Measurements from ENCODE around the gene CBX7.

GRCh38 chr22:39173787-39174497 is 21.5 kb upstream of the CBX7 start:
- TF ChIP-seq, protein P1, sequence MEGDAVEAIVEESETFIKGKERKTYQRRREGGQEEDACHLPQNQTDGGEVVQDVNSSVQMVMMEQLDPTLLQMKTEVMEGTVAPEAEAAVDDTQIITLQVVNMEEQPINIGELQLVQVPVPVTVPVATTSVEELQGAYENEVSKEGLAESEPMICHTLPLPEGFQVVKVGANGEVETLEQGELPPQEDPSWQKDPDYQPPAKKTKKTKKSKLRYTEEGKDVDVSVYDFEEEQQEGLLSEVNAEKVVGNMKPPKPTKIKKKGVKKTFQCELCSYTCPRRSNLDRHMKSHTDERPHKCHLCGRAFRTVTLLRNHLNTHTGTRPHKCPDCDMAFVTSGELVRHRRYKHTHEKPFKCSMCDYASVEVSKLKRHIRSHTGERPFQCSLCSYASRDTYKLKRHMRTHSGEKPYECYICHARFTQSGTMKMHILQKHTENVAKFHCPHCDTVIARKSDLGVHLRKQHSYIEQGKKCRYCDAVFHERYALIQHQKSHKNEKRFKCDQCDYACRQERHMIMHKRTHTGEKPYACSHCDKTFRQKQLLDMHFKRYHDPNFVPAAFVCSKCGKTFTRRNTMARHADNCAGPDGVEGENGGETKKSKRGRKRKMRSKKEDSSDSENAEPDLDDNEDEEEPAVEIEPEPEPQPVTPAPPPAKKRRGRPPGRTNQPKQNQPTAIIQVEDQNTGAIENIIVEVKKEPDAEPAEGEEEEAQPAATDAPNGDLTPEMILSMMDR (conservative IDR thresholded peaks at IDR 0.05; ENCODE audit: low read depth in 2 of 2), result no peak
- TF ChIP-seq, protein P2, sequence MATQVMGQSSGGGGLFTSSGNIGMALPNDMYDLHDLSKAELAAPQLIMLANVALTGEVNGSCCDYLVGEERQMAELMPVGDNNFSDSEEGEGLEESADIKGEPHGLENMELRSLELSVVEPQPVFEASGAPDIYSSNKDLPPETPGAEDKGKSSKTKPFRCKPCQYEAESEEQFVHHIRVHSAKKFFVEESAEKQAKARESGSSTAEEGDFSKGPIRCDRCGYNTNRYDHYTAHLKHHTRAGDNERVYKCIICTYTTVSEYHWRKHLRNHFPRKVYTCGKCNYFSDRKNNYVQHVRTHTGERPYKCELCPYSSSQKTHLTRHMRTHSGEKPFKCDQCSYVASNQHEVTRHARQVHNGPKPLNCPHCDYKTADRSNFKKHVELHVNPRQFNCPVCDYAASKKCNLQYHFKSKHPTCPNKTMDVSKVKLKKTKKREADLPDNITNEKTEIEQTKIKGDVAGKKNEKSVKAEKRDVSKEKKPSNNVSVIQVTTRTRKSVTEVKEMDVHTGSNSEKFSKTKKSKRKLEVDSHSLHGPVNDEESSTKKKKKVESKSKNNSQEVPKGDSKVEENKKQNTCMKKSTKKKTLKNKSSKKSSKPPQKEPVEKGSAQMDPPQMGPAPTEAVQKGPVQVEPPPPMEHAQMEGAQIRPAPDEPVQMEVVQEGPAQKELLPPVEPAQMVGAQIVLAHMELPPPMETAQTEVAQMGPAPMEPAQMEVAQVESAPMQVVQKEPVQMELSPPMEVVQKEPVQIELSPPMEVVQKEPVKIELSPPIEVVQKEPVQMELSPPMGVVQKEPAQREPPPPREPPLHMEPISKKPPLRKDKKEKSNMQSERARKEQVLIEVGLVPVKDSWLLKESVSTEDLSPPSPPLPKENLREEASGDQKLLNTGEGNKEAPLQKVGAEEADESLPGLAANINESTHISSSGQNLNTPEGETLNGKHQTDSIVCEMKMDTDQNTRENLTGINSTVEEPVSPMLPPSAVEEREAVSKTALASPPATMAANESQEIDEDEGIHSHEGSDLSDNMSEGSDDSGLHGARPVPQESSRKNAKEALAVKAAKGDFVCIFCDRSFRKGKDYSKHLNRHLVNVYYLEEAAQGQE (IDR thresholded peaks at IDR 0.05; ENCODE audit: unreplicated experiment), result no peak
- no peak for TF ChIP-seq EZH2phosphoT487 (IDR thresholded peaks at IDR 0.05; ENCODE audit: unreplicated experiment)
- TF ChIP-seq EZH2 (IDR thresholded peaks at IDR 0.05; ENCODE audit: low read depth, unreplicated experiment), result no peak
- TF ChIP-seq POLR2AphosphoS5 (IDR thresholded peaks at IDR 0.05; ENCODE audit: low read depth), result no peak
- no peak for TF ChIP-seq CREB1 (CRISPR knock-in tag; IDR thresholded peaks at IDR 0.05; ENCODE audit: low read depth)
- TF ChIP-seq, protein P3, sequence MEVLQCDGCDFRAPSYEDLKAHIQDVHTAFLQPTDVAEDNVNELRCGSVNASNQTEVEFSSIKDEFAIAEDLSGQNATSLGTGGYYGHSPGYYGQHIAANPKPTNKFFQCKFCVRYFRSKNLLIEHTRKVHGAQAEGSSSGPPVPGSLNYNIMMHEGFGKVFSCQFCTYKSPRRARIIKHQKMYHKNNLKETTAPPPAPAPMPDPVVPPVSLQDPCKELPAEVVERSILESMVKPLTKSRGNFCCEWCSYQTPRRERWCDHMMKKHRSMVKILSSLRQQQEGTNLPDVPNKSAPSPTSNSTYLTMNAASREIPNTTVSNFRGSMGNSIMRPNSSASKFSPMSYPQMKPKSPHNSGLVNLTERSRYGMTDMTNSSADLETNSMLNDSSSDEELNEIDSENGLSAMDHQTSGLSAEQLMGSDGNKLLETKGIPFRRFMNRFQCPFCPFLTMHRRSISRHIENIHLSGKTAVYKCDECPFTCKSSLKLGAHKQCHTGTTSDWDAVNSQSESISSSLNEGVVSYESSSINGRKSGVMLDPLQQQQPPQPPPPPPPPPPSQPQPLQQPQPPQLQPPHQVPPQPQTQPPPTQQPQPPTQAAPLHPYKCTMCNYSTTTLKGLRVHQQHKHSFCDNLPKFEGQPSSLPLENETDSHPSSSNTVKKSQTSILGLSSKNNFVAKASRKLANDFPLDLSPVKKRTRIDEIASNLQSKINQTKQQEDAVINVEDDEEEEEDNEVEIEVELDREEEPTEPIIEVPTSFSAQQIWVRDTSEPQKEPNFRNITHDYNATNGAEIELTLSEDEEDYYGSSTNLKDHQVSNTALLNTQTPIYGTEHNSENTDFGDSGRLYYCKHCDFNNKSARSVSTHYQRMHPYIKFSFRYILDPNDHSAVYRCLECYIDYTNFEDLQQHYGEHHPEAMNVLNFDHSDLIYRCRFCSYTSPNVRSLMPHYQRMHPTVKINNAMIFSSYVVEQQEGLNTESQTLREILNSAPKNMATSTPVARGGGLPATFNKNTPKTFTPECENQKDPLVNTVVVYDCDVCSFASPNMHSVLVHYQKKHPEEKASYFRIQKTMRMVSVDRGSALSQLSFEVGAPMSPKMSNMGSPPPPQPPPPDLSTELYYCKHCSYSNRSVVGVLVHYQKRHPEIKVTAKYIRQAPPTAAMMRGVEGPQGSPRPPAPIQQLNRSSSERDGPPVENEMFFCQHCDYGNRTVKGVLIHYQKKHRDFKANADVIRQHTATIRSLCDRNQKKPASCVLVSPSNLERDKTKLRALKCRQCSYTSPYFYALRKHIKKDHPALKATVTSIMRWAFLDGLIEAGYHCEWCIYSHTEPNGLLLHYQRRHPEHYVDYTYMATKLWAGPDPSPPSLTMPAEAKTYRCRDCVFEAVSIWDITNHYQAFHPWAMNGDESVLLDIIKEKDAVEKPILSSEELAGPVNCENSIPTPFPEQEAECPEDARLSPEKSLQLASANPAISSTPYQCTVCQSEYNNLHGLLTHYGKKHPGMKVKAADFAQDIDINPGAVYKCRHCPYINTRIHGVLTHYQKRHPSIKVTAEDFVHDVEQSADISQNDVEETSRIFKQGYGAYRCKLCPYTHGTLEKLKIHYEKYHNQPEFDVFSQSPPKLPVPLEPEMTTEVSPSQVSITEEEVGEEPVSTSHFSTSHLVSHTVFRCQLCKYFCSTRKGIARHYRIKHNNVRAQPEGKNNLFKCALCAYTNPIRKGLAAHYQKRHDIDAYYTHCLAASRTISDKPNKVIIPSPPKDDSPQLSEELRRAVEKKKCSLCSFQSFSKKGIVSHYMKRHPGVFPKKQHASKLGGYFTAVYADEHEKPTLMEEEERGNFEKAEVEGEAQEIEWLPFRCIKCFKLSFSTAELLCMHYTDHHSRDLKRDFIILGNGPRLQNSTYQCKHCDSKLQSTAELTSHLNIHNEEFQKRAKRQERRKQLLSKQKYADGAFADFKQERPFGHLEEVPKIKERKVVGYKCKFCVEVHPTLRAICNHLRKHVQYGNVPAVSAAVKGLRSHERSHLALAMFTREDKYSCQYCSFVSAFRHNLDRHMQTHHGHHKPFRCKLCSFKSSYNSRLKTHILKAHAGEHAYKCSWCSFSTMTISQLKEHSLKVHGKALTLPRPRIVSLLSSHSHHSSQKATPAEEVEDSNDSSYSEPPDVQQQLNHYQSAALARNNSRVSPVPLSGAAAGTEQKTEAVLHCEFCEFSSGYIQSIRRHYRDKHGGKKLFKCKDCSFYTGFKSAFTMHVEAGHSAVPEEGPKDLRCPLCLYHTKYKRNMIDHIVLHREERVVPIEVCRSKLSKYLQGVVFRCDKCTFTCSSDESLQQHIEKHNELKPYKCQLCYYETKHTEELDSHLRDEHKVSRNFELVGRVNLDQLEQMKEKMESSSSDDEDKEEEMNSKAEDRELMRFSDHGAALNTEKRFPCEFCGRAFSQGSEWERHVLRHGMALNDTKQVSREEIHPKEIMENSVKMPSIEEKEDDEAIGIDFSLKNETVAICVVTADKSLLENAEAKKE (CRISPR knock-in tag; IDR thresholded peaks at IDR 0.05), result no peak
- TF ChIP-seq, protein P4, sequence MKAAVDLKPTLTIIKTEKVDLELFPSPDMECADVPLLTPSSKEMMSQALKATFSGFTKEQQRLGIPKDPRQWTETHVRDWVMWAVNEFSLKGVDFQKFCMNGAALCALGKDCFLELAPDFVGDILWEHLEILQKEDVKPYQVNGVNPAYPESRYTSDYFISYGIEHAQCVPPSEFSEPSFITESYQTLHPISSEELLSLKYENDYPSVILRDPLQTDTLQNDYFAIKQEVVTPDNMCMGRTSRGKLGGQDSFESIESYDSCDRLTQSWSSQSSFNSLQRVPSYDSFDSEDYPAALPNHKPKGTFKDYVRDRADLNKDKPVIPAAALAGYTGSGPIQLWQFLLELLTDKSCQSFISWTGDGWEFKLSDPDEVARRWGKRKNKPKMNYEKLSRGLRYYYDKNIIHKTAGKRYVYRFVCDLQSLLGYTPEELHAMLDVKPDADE (IDR thresholded peaks at IDR 0.05), result no peak
- no peak for TF ChIP-seq STAT1 (IDR thresholded peaks at IDR 0.05; ENCODE audit: unreplicated experiment)
- TF ChIP-seq JUNB (IDR thresholded peaks at IDR 0.05; ENCODE audit: unreplicated experiment), result no peak
- TF ChIP-seq ZNF331 (CRISPR knock-in tag; IDR thresholded peaks at IDR 0.05; ENCODE audit: low read depth), result no peak
- no peak for TF ChIP-seq NANOG (IDR thresholded peaks at IDR 0.05; ENCODE audit: borderline replicate concordance)
- TF ChIP-seq ZNF114 (CRISPR knock-in tag; IDR thresholded peaks at IDR 0.05), result no peak

Data from GM23338 (cell line).